NCI-H510A treated with DMSO at 0.1 percent for 48 hours (cell line): ENCODE data around the gene MVB12A.

Source experiments
- DNase-seq: peaks from one replicate; lab custom pipeline; 2025; lab: John Stamatoyannopoulos, UW

MVB12A gene

GRCh38 chr19:17471410-17472125, 51.7 kb downstream of the MVB12A start:
- no peak for DNase-seq

- no peak for DNase-seq
Measured at GRCh38 chr19:17473041-17473440, 53.2 kb downstream of the MVB12A start.
